ENCODE data around the gene NME4. TPM values are rescaled to one million over a fixed set of nuclear protein-coding genes. Genes with fewer than 3 reads are reported as not detected.

NME4 gene
- polyA plus RNA-seq, 1 of the 3 experiments (the other 2 are of a cell fraction): 509 TPM

DNA sequence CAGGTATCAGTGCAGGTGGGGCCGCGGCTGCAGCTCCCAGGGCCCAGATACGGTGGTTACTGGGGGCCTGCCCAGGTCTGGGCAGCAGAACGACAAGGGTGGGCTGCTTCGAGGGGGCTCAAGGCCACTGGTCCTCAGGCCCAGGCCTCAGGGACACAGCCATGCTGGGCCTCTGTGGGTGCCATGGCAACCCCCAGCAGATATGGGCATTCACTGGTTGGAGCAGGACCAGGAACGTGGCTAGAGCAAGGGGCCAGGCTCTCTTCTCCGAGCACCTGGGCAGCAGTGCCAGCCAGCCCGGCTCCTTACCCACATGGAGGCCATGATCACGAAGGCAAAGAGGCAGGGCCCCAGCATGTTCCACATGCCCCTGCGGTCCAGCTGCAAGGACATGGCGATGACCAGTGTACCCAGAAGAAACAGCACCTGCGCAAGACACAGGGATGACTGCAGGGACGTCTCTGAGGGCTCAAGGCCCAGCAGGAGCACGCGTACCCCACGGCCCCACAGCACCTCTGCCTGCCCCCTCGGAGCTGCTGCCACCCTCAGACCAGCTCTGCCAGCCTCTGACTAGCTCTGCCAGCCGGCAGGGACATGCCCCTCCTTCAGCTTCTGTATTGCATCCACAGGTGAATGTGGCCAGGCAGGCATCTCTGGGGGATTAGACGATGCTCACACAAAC, 24.6 kb upstream of the NME4 start:
- H3K9ac ChIP-seq: no peak overlapping the region
- no peaks in the 10 kb centered on the region for H3K27me3 ChIP-seq (ENCODE audit: insufficient read depth)
- peaks cover 5% of the 10 kb centered on the region for H3F3A ChIP-seq (replicated peaks; ENCODE audit: insufficient read depth)
- H3K9me3 ChIP-seq: no peaks in the 10 kb centered on the region
- TF ChIP-seq NFIC (IDR thresholded peaks at IDR 0.05; ENCODE audit: borderline replicate concordance) (no peak), EP300 (IDR thresholded peaks at IDR 0.05; ENCODE audit: borderline replicate concordance in 1 of 2, low read depth in 1 of 2, low read length in 1 of 2) (no peak), ELF1 (IDR thresholded peaks at IDR 0.05) (no peak), FOXJ3 (CRISPR knock-in tag; IDR thresholded peaks at IDR 0.05) (no peak), RFX5 (IDR thresholded peaks at IDR 0.05; ENCODE audit: low read length) (no peak), REST (IDR thresholded peaks at IDR 0.05; ENCODE audit: low read depth, low read length) (no peak), RAD21 (IDR thresholded peaks at IDR 0.05; ENCODE audit: low read length) (no peak), PBX3 (IDR thresholded peaks at IDR 0.05) (no peak), CTCF (IDR thresholded peaks at IDR 0.05) (no peak), TAF1 (IDR thresholded peaks at IDR 0.05; ENCODE audit: borderline replicate concordance, low read depth, low read length) (no peak), RCOR1 (IDR thresholded peaks at IDR 0.05; ENCODE audit: low read length) (no peak), RXRA (IDR thresholded peaks at IDR 0.05; ENCODE audit: borderline replicate concordance, low read depth) (no peak), POLR2AphosphoS5 (IDR thresholded peaks at IDR 0.05; ENCODE audit: low read depth, low read length) (no peak), SIN3A (IDR thresholded peaks at IDR 0.05; ENCODE audit: borderline replicate concordance, low read depth, low read length) (no peak), JUND (IDR thresholded peaks at IDR 0.05) (no peak), EZH2phosphoT487 (IDR thresholded peaks at IDR 0.05; ENCODE audit: borderline replicate concordance, low read depth) (no peak), GABPA (IDR thresholded peaks at IDR 0.05; ENCODE audit: low read depth) (no peak), CHD2 (IDR thresholded peaks at IDR 0.05; ENCODE audit: low read length, partially characterized antibody) (no peak)
- TF ChIP-seq, protein P1, sequence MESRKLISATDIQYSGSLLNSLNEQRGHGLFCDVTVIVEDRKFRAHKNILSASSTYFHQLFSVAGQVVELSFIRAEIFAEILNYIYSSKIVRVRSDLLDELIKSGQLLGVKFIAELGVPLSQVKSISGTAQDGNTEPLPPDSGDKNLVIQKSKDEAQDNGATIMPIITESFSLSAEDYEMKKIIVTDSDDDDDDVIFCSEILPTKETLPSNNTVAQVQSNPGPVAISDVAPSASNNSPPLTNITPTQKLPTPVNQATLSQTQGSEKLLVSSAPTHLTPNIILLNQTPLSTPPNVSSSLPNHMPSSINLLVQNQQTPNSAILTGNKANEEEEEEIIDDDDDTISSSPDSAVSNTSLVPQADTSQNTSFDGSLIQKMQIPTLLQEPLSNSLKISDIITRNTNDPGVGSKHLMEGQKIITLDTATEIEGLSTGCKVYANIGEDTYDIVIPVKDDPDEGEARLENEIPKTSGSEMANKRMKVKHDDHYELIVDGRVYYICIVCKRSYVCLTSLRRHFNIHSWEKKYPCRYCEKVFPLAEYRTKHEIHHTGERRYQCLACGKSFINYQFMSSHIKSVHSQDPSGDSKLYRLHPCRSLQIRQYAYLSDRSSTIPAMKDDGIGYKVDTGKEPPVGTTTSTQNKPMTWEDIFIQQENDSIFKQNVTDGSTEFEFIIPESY (IDR thresholded peaks at IDR 0.05; ENCODE audit: borderline replicate concordance, low read depth): no peak
- TF ChIP-seq, protein P2, sequence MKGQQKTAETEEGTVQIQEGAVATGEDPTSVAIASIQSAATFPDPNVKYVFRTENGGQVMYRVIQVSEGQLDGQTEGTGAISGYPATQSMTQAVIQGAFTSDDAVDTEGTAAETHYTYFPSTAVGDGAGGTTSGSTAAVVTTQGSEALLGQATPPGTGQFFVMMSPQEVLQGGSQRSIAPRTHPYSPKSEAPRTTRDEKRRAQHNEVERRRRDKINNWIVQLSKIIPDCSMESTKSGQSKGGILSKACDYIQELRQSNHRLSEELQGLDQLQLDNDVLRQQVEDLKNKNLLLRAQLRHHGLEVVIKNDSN (IDR thresholded peaks at IDR 0.05; ENCODE audit: borderline replicate concordance, low read depth): no peak
- DNase-seq: no peak
- H4K20me1 ChIP-seq (ENCODE audit: insufficient read depth): no peaks in the 10 kb centered on the region
- H3K4me2 ChIP-seq: no peak overlapping the region
- ChIA-PET POLR2A (no interaction called here), CTCF (no interaction called here)
- 100% methylated on average over 6 of the region's 19 CpGs for WGBS (ENCODE audit: low lambda C conversion rate)
- H3K4me3 ChIP-seq (ENCODE audit: low read depth in 2 of 2, low read length in 1 of 2): no peak overlapping the region
- no peaks in the 10 kb centered on the region for H3K9me2 ChIP-seq
- H2AFZ ChIP-seq (ENCODE audit: low read depth): no peak overlapping the region
- H3K27ac ChIP-seq (ENCODE audit: low read depth in 2 of 2, low read length in 1 of 2): no peak overlapping the region
- peaks cover 2 to 69% of the 10 kb centered on the region in 2 experiments for H3K36me3 ChIP-seq (replicated peaks in 1 of 2; ENCODE audit: control insufficient read depth in 1 of 2, insufficient read depth in 2 of 2, low read length in 1 of 2)
- H3K4me1 ChIP-seq (ENCODE audit: control insufficient read depth in 1 of 2, insufficient read depth in 2 of 2, low read depth in 1 of 2, low read length in 1 of 2): peaks cover 8 to 20% of the 10 kb centered on the region in 2 experiments; a peak in 2 of 4 replicates
- no peaks in the 10 kb centered on the region; the same call in 1 of the 2 replicates for H3K79me2 ChIP-seq (ENCODE audit: insufficient read depth)
